Fibroblast of skin of back (primary cell): ENCODE measurements around the gene CCNG1. TPM values are rescaled to one million over a fixed set of nuclear protein-coding genes. Genes with fewer than 3 reads are reported as not detected.
"Not testable (repeated sequence)": the region's sequence is repeated elsewhere in the genome, so short reads cannot be mapped to it uniquely, and the experiment has no call there.

Experiments
- DNase-seq: peaks from one replicate; pipeline ENCODE4 v3.0.0-alpha.2; 2013
- polyA plus RNA-seq, 2 experiments: library from polyadenylated mRNA; unstranded; fragments of 120-200 nt; gene quantifications; one replicate each; pipeline ENCODE4 v1.2.1, GENCODE V29; 2013; ENCODE audit not compliant: insufficient read length in 2 of 2

Gene CCNG1, protein sequence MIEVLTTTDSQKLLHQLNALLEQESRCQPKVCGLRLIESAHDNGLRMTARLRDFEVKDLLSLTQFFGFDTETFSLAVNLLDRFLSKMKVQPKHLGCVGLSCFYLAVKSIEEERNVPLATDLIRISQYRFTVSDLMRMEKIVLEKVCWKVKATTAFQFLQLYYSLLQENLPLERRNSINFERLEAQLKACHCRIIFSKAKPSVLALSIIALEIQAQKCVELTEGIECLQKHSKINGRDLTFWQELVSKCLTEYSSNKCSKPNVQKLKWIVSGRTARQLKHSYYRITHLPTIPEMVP
- polyA plus RNA-seq (2013, experiment 1 of 2; ENCODE audit: insufficient read length) = 84.5 TPM
- polyA plus RNA-seq (2013, experiment 2 of 2; ENCODE audit: insufficient read length) = 142 TPM

DNA sequence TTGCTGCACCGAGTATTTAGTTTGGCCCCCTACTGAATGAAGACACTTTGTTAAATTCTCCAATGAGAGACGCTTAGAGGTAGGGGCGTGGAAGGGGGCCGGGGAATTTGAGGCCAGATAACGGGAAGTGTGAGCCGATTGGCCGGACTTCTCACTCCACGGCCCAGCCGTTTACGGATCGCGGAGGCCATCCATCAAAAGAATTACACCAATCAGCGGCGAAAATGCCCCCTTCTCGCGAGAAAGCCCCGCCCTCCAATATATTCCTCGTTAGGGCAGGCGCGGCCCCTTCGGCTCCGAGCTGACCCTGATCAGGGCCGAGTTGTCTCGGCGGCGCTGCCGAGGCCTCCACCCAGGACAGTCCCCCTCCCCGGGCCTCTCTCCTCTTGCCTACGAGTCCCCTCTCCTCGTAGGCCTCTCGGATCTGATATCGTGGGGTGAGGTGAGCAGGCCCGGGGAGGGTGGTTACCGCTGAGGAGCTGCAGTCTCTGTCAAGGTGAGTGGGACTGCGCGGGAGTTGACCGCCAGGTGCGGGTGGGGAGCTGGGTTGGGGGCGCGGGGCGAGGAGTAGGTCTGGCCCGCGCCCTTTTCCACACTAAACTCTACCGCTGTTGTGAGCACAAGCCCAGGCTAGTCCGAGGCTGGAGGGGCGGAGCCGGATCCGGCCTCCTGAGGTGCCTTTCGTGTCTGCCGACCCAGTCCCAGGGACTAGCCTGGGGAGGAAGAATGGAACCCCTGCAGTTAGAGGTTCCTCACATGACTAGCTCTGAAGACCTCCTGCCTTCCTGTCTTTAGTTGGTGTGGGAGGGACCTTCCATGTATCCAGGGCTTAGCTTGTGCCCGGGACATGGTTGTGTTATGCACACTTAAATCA lies at the start of gene CCNG1:
Gene CCNG1, plus strand, starts transcription at position 287 of the 874 bp plus-strand sequence. CDS start 1,662 bp downstream, outside the sequence.
- DNase-seq = peak; percentile 97

DNA sequence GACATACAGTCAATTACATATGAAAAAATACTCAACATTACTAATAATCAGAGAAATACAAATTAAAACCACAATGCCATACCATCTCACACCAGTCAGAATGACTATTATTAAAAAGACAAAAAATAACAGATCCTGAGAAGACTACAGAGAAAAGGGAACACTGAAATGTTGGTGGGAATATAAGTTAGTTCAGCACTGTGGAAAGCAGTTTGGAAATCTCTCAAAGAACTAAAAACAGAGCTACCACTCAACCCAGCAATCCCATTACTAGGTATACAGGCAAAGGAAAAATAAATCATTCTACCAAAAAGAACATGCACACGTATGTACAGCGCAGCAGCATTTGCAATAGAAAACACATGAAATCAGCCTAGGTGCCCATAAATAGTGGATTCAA lies 41.6 kb upstream of the CCNG1 start:
- no peak for DNase-seq

DNA sequence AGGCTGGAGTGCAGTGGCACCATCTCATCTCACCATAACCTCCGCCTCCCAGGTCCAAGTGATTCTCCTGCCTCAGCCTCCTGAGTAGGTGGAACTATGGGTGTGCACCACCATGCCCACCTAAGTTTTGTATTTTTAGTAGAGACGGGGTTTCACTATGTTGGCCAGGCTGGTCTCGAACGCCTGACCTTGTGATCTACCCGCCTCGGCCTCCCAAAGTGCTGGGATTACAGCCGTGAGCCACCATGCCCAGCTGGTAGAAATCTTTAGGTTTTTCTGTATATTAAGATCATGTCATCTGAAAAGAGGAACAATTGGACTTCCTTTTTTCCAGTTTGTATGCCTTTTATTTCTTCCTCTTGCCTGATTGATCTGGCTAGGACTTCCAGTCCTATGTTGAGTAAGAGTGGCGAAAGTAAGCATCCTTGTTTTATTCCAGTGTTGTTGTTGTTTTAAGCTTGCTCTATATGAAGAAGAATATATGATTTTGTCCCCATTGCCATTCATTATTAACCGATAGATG lies 40.5 kb upstream of the CCNG1 start:
- not testable (repeated sequence) for DNase-seq

DNA sequence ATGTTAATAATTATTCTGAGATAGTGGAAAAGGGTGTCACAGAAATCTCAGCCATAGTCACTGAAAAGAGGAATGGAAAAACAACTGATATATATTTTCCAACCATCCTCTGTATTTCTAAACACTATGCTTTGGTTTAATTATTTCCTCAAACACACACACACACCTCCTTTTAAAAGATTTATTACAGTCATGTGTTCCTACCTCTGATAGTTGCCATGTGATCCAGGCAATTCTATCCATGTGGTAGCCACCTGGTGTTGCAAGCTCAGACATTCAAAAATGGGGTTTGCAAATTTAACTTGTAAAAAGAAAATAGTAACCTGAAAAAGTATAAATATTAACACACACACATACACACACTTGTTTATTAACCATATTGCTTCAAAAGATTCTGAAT lies 40.0 kb upstream of the CCNG1 start:
- no peak for DNase-seq

DNA sequence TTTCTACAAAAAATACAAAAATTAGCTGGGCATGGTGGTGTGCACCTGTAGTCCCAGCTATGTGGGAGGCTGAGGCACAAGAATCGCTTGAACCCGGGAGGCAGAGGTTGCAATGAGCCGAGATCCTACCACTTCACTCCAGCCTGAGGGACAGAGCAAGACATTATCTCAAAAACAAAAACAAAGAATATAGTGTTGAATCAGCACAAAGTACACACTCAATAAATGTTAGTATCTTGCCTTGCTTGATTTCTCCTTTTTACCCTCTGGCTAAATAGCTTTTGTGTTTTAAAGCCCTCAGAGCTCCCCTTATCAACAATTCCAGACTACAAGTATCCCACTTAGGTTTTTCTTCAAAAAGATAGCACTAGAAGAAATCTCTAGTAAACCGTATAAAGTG lies 37.5 kb upstream of the CCNG1 start:
- DNase-seq = no peak

DNA sequence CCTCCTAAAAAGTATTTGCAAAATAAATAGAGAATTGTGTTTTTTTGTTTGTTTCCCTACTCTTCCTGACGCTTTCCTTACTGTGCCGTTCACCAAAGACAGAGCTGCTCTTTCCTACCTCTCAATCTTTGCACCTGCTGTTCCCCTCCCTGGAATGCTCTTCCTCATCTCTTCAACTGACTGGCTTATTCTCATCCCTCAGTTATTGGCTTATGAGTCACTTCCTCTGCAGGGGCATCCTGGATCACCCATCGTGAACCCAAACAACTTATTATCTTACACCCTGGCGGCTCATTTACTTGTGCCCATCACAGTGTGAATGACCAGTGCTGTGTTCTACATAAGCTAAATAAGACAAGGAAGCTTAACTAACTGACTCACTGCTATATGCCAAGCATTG lies 36.1 kb upstream of the CCNG1 start:
- no peak for DNase-seq

DNA sequence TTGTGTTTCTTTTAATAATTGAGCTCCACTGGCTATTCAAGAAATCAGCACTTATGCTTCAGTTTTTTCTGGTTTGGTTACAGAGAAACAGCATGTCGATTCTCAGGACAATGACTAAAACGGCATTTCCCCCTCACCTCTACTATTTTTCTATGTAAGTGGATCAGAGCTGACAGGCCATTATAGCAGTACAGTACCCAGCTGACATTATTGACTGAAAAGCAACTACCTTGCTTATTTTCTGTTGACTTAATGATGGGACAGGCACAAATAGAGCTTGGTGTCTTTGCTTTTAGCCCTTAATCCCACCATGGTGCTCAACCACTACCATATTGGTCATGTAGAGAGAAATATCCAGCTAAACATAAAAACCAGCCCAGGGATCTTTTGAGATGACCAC lies 35.4 kb upstream of the CCNG1 start:
- no peak for DNase-seq

DNA sequence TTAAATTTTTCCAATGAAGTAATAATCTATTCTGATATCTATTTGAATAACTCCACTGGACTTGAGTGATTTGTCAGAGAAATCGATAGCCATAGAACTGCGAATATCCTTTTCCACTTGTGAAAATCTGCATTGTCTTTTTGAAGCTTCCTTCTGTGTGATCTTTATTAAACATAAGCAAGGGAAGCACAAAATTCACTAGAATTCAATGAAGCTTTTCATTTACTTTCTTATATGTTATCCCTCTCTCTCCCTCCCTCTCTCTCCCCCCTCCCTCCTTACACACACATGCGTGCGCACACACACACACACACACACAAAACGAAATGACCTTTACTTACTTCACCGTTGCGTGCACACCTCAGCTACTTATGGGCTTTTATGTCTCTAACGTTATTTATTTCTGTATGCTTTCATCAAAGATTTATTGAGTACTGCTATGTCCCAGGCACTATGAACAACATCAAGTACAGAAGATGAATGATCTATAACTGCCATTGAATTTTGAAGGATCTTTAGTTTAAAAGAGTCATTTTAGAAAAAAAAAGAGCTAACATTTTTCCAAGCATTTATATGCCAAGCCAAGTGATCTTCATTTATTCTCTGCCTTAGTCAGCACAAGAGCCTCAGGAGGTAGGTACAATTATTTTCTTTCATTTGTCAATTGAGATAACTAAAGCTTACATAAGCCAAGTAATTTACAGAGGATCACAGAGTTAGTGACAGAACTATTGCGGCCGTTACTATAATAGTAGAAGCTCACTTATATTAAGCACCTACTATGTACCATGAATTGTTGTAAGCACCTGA lies 32.8 kb upstream of the CCNG1 start:
- no peak for DNase-seq

DNA sequence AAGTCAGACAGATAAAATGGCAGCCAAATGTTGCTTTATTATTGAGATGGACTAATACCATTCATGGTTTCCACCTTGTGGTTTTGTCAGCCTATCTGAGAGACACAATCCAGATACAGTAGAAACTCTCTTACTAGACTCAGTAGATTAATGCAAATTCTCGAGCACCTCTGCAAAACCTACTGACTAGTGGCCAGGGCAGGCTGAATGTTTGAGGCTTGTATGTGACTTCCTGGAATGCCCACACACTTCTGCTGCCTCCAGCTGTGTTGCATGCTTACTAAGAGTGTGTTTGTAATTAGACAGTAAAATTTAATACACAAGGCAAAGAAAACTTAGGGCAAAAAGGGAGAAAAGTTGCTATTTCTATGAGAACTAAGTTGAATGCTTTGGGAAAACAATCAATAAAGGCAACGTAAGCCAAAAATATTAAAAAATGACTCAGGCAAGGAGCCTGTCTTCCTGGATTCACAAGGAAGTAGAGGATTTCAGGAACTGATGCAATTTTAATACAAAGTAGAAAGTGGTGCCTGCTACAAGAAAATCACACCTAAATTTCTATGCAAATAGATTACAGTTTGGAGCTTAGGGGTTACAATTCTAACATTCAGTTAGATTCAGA lies 30.2 kb upstream of the CCNG1 start:
- DNase-seq = peak; percentile 29

DNA sequence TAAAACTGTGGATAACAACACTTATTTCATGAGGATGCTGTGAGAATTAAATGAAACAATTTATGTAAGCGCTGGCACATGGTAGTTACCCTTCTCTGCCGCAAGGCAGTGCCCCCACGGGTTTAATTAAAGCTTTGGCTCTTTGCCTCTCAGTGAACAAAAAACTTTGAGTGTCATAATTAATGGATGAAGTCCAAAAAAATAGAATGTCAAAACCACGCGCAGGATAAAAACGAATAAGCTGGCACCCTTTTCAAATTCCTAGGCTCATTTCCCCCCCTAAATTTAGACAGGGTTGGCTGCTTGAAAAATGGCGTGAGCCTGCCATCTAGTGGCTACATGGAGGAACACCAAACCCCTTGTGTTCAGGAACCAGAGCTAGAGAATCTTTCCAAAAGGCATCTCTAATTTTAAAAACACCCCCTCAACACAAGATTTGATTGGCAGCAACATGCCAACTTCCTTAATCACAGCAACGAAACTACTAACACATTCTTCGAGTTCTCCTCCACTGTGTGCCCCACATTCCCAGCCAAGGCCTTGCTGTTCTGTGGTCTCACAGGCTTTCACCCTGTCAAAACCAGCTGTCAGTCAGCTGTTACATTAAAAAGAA lies 29.0 kb upstream of the CCNG1 start:
- DNase-seq = peak; percentile 59

DNA sequence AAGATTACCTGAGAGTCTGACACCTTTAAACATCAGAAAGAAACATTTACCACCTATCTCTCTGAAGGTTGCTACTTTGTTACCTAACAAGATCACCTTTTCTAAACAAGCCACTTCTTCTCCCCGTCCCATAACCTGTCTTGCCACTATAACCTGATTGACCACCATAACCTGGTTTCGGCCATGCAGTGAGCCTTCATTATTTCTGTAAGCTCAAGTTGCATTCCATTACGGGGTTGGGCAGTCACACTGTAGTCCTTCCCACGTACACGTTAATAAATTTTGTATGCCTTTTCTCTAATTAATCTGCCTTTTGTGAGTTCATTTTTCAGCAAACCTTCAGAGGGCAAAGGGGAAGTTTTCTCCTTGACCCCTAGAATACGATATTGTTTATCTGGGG lies 28.0 kb upstream of the CCNG1 start:
- no peak for DNase-seq

DNA sequence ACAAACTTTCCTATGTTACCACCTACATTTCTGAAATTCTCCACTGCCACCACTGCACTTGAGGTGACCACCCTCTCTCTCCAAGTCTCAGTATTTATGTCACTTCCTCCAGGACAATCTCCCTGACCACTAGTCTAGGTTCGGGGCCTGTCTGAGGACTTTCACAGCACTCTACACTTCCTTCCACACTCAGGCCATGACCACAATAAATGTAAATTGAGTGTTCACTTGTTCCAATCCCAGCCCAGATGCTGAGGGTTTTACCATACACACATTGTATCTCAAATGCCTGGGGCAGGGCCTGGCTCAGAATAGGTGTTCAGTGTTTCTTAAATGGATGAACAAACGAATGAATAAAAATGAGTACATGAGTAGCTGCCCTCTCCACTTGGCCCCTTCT lies 26.9 kb upstream of the CCNG1 start:
- no peak for DNase-seq

DNA sequence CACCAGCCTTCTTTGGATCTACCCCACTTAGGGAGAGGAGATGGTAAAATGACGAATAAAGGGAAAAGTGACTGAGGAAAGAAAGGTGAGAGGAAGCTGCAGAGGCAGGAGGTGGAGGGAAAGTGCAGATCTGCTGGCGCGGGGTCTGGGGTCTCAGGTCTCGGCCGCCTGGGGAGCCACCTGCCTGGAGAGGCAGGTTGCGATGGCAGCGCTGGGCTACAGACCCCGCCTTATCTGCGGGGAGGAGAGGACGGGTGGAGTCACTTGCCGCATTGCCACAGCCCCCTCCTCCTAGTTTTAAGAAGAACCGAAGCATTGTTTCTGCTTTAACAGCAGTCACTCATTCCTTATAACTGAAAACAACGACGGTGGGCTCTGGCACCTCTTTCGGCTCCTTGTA lies 21.7 kb upstream of the CCNG1 start:
- DNase-seq = not testable (repeated sequence)

DNA sequence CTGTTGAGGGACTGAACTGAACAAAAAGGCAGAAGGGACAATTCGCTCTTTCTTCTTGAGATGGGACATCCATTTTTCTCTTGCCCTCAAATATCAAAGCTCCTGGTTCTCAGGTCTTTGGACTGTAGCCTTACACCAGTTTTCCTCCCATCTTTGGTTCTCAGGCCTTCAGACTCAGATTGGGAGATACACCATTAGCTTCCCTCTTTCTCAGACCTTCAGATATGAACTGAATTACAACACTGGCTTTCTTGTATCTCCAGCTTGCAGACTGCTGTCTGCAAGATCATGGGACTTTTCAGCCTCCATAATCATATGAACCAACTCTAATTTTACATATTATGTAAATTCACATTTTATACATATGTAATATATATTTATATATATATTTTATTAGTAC lies 12.6 kb upstream of the CCNG1 start:
- DNase-seq = no peak

DNA sequence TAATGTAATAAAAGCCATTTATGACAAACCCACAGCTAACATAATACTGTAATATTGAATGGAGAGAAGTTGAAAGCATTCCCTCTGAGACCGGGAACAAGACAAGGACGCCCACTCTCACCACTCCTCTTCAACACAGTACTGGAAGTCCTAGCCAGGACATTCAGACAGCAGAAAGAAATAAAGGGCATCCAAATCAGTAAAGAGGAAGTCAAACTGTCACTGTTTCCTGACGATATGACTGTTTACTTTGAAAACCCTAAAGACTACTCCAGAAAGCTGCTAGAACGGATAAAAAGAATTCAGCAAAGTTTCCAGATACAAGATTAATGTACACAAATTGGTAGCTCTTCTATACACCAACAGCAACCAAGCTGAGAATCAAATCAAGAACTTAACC lies 11.3 kb upstream of the CCNG1 start:
- DNase-seq = not testable (repeated sequence)

DNA sequence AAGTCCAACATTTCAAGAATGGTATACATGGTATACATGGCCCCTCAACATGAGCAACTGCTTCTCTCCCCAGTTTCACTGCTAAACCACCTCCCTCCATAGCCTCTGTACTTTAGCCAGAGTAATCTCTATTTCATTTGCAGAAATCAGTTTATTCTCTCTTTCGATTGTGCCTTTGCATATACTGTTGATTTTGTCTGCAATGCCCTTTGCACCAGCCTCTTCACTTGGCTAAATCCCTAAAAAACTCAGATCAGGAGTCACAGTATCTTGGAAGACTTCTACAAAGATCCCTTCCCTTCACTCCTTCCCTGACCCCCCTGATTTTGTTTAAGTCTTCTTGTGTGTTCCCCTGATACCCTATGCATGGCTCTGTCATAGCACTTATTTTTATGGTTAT lies 4.9 kb upstream of the CCNG1 start:
- DNase-seq = no peak

DNA sequence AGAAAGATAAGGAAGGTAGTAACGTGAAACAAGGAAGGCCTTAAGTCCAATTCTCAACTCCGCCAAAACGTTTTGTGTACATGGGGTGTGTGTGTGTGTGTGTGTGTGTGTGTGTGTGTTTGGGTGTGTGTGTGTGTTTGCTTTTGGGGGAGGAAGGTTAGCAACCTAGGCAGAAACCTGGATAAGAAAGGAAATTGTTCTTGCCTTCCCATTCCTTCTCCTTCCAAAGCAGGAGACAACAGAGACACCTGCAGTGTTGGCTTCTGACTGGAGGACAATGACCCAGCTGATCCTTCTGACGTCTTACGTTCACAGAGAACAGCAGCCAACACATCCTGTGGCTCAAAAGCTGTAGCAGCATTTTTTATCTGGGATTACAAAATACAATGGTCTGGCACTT lies 4.1 kb upstream of the CCNG1 start:
- DNase-seq = no peak

DNA sequence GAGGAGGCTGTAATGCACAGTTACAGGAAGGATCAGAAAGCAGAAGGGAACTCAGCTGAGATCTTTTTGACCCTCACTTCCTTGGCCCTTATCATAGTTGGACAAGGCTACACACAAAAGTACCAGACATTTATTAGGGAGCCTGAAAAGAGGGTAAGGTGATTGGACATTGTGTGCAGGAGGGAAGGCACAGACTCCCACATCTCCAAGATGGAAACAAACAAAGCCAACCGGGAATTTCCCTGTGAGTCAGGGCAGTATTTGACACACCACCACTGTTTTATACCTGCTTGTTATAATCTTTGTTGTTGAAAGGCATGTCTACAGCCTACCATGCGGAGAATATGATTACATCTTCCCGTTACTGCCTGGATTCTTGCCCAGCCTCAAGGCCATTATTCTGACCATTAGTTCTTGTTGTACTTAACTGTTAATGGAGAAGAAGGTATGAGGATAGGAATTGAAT lies 3.0 kb upstream of the CCNG1 start:
- no peak for DNase-seq

DNA sequence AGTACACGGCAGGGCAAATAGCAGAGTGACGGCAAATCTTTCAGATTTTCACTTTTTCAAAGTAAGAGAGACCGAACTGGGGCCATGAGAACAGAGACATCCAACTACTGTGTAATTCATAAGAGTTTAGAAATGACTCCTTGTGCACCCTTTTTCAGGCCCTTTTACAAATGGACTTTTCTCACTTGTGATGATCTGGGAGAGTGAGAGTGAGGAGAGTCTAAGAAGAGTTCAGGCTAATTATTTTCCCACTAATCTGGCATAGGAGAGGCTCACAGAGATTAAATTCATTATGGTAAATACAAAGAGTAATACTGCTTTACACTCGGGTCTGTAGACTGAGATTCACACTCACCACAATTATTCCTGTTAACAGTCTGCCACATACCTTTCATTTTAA lies 880 bp upstream of the CCNG1 start:
- DNase-seq = no peak

DNA sequence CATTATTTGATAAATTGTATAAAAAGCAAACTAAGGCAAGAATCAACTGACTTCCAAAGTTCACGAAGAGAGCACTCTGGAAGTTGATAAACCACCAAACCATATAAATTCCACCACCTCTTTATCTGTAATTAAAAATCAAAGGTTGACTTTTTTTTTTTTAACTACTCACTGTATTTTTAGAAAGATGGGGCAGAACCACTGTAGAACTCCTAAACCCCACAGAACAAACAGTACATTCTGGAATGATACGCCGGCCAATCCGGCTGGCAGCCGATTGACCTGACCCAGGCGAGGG lies 435 bp upstream of the CCNG1 start:
- no peak for DNase-seq

DNA sequence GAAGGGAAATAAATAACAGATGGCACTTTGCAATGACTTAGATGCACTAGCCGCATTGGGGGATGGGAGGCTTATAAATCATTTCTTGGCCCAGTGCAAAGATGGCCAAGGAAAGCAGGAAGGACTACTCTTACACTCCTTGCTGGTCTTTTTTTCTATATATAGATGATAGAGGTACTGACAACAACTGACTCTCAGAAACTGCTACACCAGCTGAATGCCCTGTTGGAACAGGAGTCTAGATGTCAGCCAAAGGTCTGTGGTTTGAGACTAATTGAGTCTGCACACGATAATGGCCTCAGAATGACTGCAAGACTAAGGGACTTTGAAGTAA lies 1.7 kb downstream of the CCNG1 start:
- no peak for DNase-seq

DNA sequence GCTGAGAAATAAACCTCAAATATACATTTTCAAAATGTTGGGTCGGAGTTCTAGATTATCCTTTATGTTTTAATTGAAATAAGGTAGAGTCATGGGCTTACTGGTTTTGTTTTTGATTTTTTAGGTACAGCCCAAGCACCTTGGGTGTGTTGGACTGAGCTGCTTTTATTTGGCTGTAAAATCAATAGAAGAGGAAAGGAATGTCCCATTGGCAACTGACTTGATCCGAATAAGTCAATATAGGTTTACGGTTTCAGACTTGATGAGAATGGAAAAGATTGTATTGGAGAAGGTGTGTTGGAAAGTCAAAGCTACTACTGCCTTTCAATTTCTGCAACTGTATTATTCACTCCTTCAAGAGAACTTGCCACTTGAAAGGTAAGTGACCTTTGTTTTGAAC lies 3.6 kb downstream of the CCNG1 start:
- DNase-seq = no peak
